ENCODE results near the gene SLA2. TPM values are rescaled to one million over a fixed set of nuclear protein-coding genes. Genes with fewer than 3 reads are reported as not detected.
"Not testable (repeated sequence)": the region's sequence is repeated elsewhere in the genome, so short reads cannot be mapped to it uniquely, and the experiment has no call there.

The SLA2 gene
- total RNA-seq, 5 donors from 2014 or later (not counting 1 experiment from before 2014, with no cell fraction given) = 26.2 to 46.0 (median 28.8) TPM

GRCh38 chr20:36684747-36685146, 38.8 kb upstream of the SLA2 start:
- Mint-ChIP-seq H3K27me3 (no peaks in the 10 kb centered on the region), H3K9me3 (no peaks in the 10 kb centered on the region), H3K36me3 (peaks cover 44% of the 10 kb centered on the region), H3K27ac (no peak overlapping the region), H3K4me1 (no peaks in the 10 kb centered on the region), H3K4me3 (no peak overlapping the region)
- Histone ChIP-seq H3K27ac (ENCODE audit: low read length) (no peak overlapping the region), H3K4me1 (ENCODE audit: control insufficient read depth in 1 of 2, extremely low read depth in 1 of 2, insufficient read depth in 2 of 2, low read length in 2 of 2) (peaks cover 0 to 3% of the 10 kb centered on the region in 2 experiments), H3K36me3 (ENCODE audit: control insufficient read depth in 2 of 2, extremely low read depth in 1 of 2, insufficient read depth in 1 of 2, low read length in 1 of 2) (peaks cover 8 to 15% of the 10 kb centered on the region in 2 donors), H3K9me3 (no peaks in the 10 kb centered on the region), H3K4me3 (ENCODE audit: control insufficient read depth in 1 of 2, extremely low read depth in 1 of 2, low read length in 1 of 2) (no peak overlapping the region), H3K27me3 (replicated peaks in 1 of 2; ENCODE audit: control insufficient read depth in 2 of 2, extremely low read depth in 1 of 2, insufficient read depth in 2 of 2, low read length in 1 of 2) (no peaks in the 10 kb centered on the region)
- POLR2A ChIA-PET = interaction anchor here in 1 of 2 donors (0.6 kb wide), 1 partner anchor 179 kb away, joined by 4 read pairs; a partner anchor contains a TSS
- DNase-seq = peak in 1 of 35 experiments; percentile 5
- peak in 1 of 4 experiments; percentile 38 for ATAC-seq (replicated peaks in 1 of 4)
- no CpG with 5 or more reads among the region's 6 CpGs for WGBS (ENCODE audit: insufficient coverage)
- CTCF ChIA-PET = interaction anchor here in 1 of 2 donors (0.6 kb wide), 1 partner anchor 354 kb away, joined by 5 read pairs; no protein-coding TSS in a partner anchor

GRCh38 chr20:36682311-36682710, 36.3 kb upstream of the SLA2 start:
- H3K9me3 ChIP-seq = no peaks in the 10 kb centered on the region
- no peak overlapping the region for H3K4me3 Mint-ChIP-seq
- no peak overlapping the region for H3K27ac Mint-ChIP-seq
- ATAC-seq (replicated peaks in 1 of 4) = no peak
- H3K4me1 ChIP-seq (ENCODE audit: control insufficient read depth in 1 of 2, extremely low read depth in 1 of 2, insufficient read depth in 2 of 2, low read length in 2 of 2) = peaks cover 0 to 3% of the 10 kb centered on the region in 2 experiments
- POLR2A ChIA-PET = no interaction called here
- H3K36me3 Mint-ChIP-seq = peaks cover 38% of the 10 kb centered on the region
- H3K4me1 Mint-ChIP-seq = no peaks in the 10 kb centered on the region
- H3K4me3 ChIP-seq (ENCODE audit: control insufficient read depth in 1 of 2, extremely low read depth in 1 of 2, low read length in 1 of 2) = no peak overlapping the region
- CTCF ChIA-PET = interaction anchor here (0.5 kb wide), 2 partner anchors 51 to 54 kb away, joined by 3 to 4 read pairs; no protein-coding TSS in a partner anchor
- H3K9me3 Mint-ChIP-seq = no peaks in the 10 kb centered on the region
- H3K27ac ChIP-seq (ENCODE audit: low read length) = no peak overlapping the region
- H3K27me3 ChIP-seq (replicated peaks in 1 of 2; ENCODE audit: control insufficient read depth in 2 of 2, extremely low read depth in 1 of 2, insufficient read depth in 2 of 2, low read length in 1 of 2) = no peaks in the 10 kb centered on the region
- DNase-seq = no peak
- no peaks in the 10 kb centered on the region for H3K27me3 Mint-ChIP-seq
- no CpG with 5 or more reads among the region's 1 CpG for whole genome bisulfite sequencing (ENCODE audit: insufficient coverage)
- peaks cover 6 to 15% of the 10 kb centered on the region in 2 donors for H3K36me3 ChIP-seq (ENCODE audit: control insufficient read depth in 2 of 2, extremely low read depth in 1 of 2, insufficient read depth in 1 of 2, low read length in 1 of 2)

GRCh38 chr20:36677422-36677771, 31.4 kb upstream of the SLA2 start:
- Histone ChIP-seq H3K4me3 (ENCODE audit: control insufficient read depth in 1 of 2, extremely low read depth in 1 of 2, low read length in 1 of 2) (no peak overlapping the region), H3K4me1 (ENCODE audit: control insufficient read depth in 1 of 2, extremely low read depth in 1 of 2, insufficient read depth in 2 of 2, low read length in 2 of 2) (no peaks in the 10 kb centered on the region), H3K27ac (ENCODE audit: low read length) (no peak overlapping the region), H3K9me3 (no peaks in the 10 kb centered on the region), H3K36me3 (ENCODE audit: control insufficient read depth in 2 of 2, extremely low read depth in 1 of 2, insufficient read depth in 1 of 2, low read length in 1 of 2) (peaks cover 0 to 10% of the 10 kb centered on the region in 2 donors), H3K27me3 (replicated peaks in 1 of 2; ENCODE audit: control insufficient read depth in 2 of 2, extremely low read depth in 1 of 2, insufficient read depth in 2 of 2, low read length in 1 of 2) (no peaks in the 10 kb centered on the region)
- Mint-ChIP-seq H3K36me3 (peaks cover 22% of the 10 kb centered on the region), H3K27ac (no peak overlapping the region), H3K27me3 (no peaks in the 10 kb centered on the region), H3K4me3 (no peak overlapping the region), H3K4me1 (no peaks in the 10 kb centered on the region), H3K9me3 (no peaks in the 10 kb centered on the region)
- POLR2A ChIA-PET = no interaction called here
- ATAC-seq (replicated peaks in 1 of 4) = no peak
- no peak for DNase-seq
- CTCF ChIA-PET = no interaction called here
- WGBS (ENCODE audit: insufficient coverage) = 94% methylated on average over 8 of the region's 8 CpGs

- Histone ChIP-seq H3K27ac (ENCODE audit: low read length) (no peak overlapping the region), H3K27me3 (replicated peaks in 1 of 2; ENCODE audit: control insufficient read depth in 2 of 2, extremely low read depth in 1 of 2, insufficient read depth in 2 of 2, low read length in 1 of 2) (no peaks in the 10 kb centered on the region), H3K4me1 (ENCODE audit: control insufficient read depth in 1 of 2, extremely low read depth in 1 of 2, insufficient read depth in 2 of 2, low read length in 2 of 2) (no peaks in the 10 kb centered on the region), H3K36me3 (ENCODE audit: control insufficient read depth in 2 of 2, extremely low read depth in 1 of 2, insufficient read depth in 1 of 2, low read length in 1 of 2) (peaks cover 0 to 12% of the 10 kb centered on the region in 2 donors), H3K4me3 (ENCODE audit: control insufficient read depth in 1 of 2, extremely low read depth in 1 of 2, low read length in 1 of 2) (no peak overlapping the region), H3K9me3 (no peaks in the 10 kb centered on the region)
- Mint-ChIP-seq H3K27ac (no peak overlapping the region), H3K4me1 (no peaks in the 10 kb centered on the region), H3K9me3 (no peaks in the 10 kb centered on the region), H3K36me3 (peaks cover 21% of the 10 kb centered on the region), H3K27me3 (no peaks in the 10 kb centered on the region), H3K4me3 (no peak overlapping the region)
- DNase-seq (no peak), ATAC-seq (replicated peaks in 1 of 4) (no peak)
- ChIA-PET CTCF (no interaction called here), POLR2A (no interaction called here)
- 98% methylated on average over 27 of the region's 27 CpGs for WGBS (ENCODE audit: insufficient coverage)
These were observed 30.9 kb upstream of the SLA2 start for GRCh38 chr20:36676701-36677421.

- DNase-seq; H3K36me3 ChIP-seq (ENCODE audit: control insufficient read depth in 2 of 2, extremely low read depth in 1 of 2, insufficient read depth in 1 of 2, low read length in 1 of 2); H3K27me3 Mint-ChIP-seq; H3K27me3 ChIP-seq (replicated peaks in 1 of 2; ENCODE audit: control insufficient read depth in 2 of 2, extremely low read depth in 1 of 2, insufficient read depth in 2 of 2, low read length in 1 of 2); H3K27ac ChIP-seq (ENCODE audit: low read length); H3K27ac Mint-ChIP-seq; H3K4me1 Mint-ChIP-seq; ATAC-seq (replicated peaks in 1 of 4); H3K4me3 ChIP-seq (ENCODE audit: control insufficient read depth in 1 of 2, extremely low read depth in 1 of 2, low read length in 1 of 2); H3K9me3 Mint-ChIP-seq; H3K4me1 ChIP-seq (ENCODE audit: control insufficient read depth in 1 of 2, extremely low read depth in 1 of 2, insufficient read depth in 2 of 2, low read length in 2 of 2); H3K9me3 ChIP-seq; H3K4me3 Mint-ChIP-seq: not testable (repeated sequence)
- 98% methylated on average over 6 of the region's 8 CpGs for WGBS (ENCODE audit: insufficient coverage)
- H3K36me3 Mint-ChIP-seq = peaks cover 18% of the 10 kb centered on the region
- POLR2A ChIA-PET = interaction anchor here (0.6 kb wide), 2 partner anchors 69 to 115 kb away, joined by 3 read pairs; no protein-coding TSS in a partner anchor
- CTCF ChIA-PET = interaction anchor here in 1 of 2 donors (0.6 kb wide), 1 partner anchor 426 kb away, joined by 6 read pairs; no protein-coding TSS in a partner anchor
These were observed 29.5 kb upstream of the SLA2 start for GRCh38 chr20:36675545-36675944.

GRCh38 chr20:36672991-36673390, 27.0 kb upstream of the SLA2 start:
- no peak overlapping the region for H3K4me3 ChIP-seq (ENCODE audit: control insufficient read depth in 1 of 2, extremely low read depth in 1 of 2, low read length in 1 of 2)
- H3K4me1 ChIP-seq (ENCODE audit: control insufficient read depth in 1 of 2, extremely low read depth in 1 of 2, insufficient read depth in 2 of 2, low read length in 2 of 2) = no peaks in the 10 kb centered on the region
- ATAC-seq (replicated peaks in 1 of 4) (no peak), DNase-seq (no peak)
- no CpG with 5 or more reads among the region's 4 CpGs for WGBS (ENCODE audit: insufficient coverage)
- Mint-ChIP-seq H3K36me3 (peaks cover 19% of the 10 kb centered on the region), H3K27me3 (no peaks in the 10 kb centered on the region), H3K4me1 (no peaks in the 10 kb centered on the region), H3K27ac (no peak overlapping the region), H3K4me3 (no peak overlapping the region), H3K9me3 (no peaks in the 10 kb centered on the region)
- ChIA-PET POLR2A (interaction anchor here in 1 of 2 donors (0.6 to 0.7 kb wide), 2 partner anchors 8 to 82 kb away, joined by 7 to 10 read pairs; no protein-coding TSS in a partner anchor), CTCF (no interaction called here)
- no peak overlapping the region for H3K27ac ChIP-seq (ENCODE audit: low read length)
- H3K36me3 ChIP-seq (ENCODE audit: control insufficient read depth in 2 of 2, extremely low read depth in 1 of 2, insufficient read depth in 1 of 2, low read length in 1 of 2) = peaks cover 8 to 14% of the 10 kb centered on the region in 2 donors
- H3K27me3 ChIP-seq (replicated peaks in 1 of 2; ENCODE audit: control insufficient read depth in 2 of 2, extremely low read depth in 1 of 2, insufficient read depth in 2 of 2, low read length in 1 of 2) = no peaks in the 10 kb centered on the region
- H3K9me3 ChIP-seq = no peaks in the 10 kb centered on the region

Measured in T-cell (primary cell).